ENCODE measurements around the gene CTPS2.

DNA sequence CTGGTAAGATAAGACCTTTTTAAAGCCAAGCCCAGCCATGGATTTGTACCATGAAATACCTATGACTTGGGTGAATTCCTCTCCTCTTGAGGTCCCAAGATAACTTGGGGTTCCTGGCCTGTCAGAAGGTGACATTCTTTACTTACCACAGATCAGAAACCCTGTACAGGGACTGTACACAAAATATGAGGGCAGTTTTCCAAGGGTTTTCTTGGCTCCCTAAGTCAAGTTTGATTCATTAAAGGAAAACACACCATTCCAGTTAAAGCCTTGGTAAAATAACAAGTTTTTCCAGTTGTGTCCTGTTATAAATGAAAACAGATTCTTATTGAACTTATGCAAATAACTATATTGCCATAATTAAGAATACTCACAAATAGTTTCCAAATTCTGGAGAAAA is 15.2 kb upstream of the CTPS2 start:
- TF ChIP-seq, protein P1, sequence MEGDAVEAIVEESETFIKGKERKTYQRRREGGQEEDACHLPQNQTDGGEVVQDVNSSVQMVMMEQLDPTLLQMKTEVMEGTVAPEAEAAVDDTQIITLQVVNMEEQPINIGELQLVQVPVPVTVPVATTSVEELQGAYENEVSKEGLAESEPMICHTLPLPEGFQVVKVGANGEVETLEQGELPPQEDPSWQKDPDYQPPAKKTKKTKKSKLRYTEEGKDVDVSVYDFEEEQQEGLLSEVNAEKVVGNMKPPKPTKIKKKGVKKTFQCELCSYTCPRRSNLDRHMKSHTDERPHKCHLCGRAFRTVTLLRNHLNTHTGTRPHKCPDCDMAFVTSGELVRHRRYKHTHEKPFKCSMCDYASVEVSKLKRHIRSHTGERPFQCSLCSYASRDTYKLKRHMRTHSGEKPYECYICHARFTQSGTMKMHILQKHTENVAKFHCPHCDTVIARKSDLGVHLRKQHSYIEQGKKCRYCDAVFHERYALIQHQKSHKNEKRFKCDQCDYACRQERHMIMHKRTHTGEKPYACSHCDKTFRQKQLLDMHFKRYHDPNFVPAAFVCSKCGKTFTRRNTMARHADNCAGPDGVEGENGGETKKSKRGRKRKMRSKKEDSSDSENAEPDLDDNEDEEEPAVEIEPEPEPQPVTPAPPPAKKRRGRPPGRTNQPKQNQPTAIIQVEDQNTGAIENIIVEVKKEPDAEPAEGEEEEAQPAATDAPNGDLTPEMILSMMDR (IDR thresholded peaks at IDR 0.05 in 2 of 3, conservative IDR thresholded peaks at IDR 0.05 in 1 of 3; ENCODE audit: borderline replicate concordance in 1 of 3, insufficient read depth in 1 of 3, low read depth in 2 of 3, low read length in 2 of 3) = no peak
- TF ChIP-seq RAD21 (IDR thresholded peaks at IDR 0.05; ENCODE audit: low read depth) = no peak

All from HCT116 (cell line).